ENCODE results near the gene ITIH4.

ITIH4 gene

GRCh38 chr3:52833202-52833601 is 2.7 kb upstream of the ITIH4 start:
- WGBS, 2 experiments: 93 to 94% methylated on average over 14 of the region's 14 CpGs
- no peaks in the 10 kb centered on the region for H3K27me3 ChIP-seq (ENCODE audit: control insufficient read depth, insufficient read depth, low read length, poor library complexity, severe bottlenecking)
- H3K36me3 ChIP-seq (ENCODE audit: control insufficient read depth, insufficient read depth, low read length): peaks cover 4% of the 10 kb centered on the region
- H3K4me1 ChIP-seq (ENCODE audit: control insufficient read depth, insufficient read depth, low read length): peaks cover 53% of the 10 kb centered on the region
- no peak overlapping the region for H3K27ac ChIP-seq (ENCODE audit: insufficient read depth, low read depth, low read length, poor library complexity, severe bottlenecking)
- H3K9me3 ChIP-seq (ENCODE audit: control insufficient read depth, low read length): no peaks in the 10 kb centered on the region
- H3K4me3 ChIP-seq (ENCODE audit: insufficient read depth, low read depth, low read length): no peak overlapping the region

GRCh38 chr3:52831500-52832301 is 1.2 kb upstream of the ITIH4 start:
- no peaks in the 10 kb centered on the region for H3K27me3 ChIP-seq (ENCODE audit: control insufficient read depth, insufficient read depth, low read length, poor library complexity, severe bottlenecking)
- H3K9me3 ChIP-seq (ENCODE audit: control insufficient read depth, low read length): no peaks in the 10 kb centered on the region
- H3K4me3 ChIP-seq (ENCODE audit: insufficient read depth, low read depth, low read length): no peak overlapping the region
- H3K4me1 ChIP-seq (ENCODE audit: control insufficient read depth, insufficient read depth, low read length): peaks cover 52% of the 10 kb centered on the region
- H3K27ac ChIP-seq (ENCODE audit: insufficient read depth, low read depth, low read length, poor library complexity, severe bottlenecking): no peak overlapping the region
- peaks cover 4% of the 10 kb centered on the region for H3K36me3 ChIP-seq (ENCODE audit: control insufficient read depth, insufficient read depth, low read length)
- 89 to 90% methylated on average over 21 of the region's 21 CpGs for WGBS, 2 experiments

- no peaks in the 10 kb centered on the region for H3K9me3 ChIP-seq (ENCODE audit: control insufficient read depth, low read length)
- peaks cover 4% of the 10 kb centered on the region for H3K36me3 ChIP-seq (ENCODE audit: control insufficient read depth, insufficient read depth, low read length)
- 94% methylated on average over 10 of the region's 10 CpGs for WGBS, 2 experiments
- no peak overlapping the region for H3K27ac ChIP-seq (ENCODE audit: insufficient read depth, low read depth, low read length, poor library complexity, severe bottlenecking)
- peaks cover 36% of the 10 kb centered on the region for H3K4me1 ChIP-seq (ENCODE audit: control insufficient read depth, insufficient read depth, low read length)
- H3K4me3 ChIP-seq (ENCODE audit: insufficient read depth, low read depth, low read length): no peak overlapping the region
- H3K27me3 ChIP-seq (ENCODE audit: control insufficient read depth, insufficient read depth, low read length, poor library complexity, severe bottlenecking): no peaks in the 10 kb centered on the region
Observed at GRCh38 chr3:52829906-52830463, 487 bp downstream of the ITIH4 start.

GRCh38 chr3:52829482-52829881 is 990 bp downstream of the ITIH4 start:
- Histone ChIP-seq H3K27me3 (ENCODE audit: control insufficient read depth, insufficient read depth, low read length, poor library complexity, severe bottlenecking) (no peaks in the 10 kb centered on the region), H3K4me3 (ENCODE audit: insufficient read depth, low read depth, low read length) (no peak overlapping the region), H3K9me3 (ENCODE audit: control insufficient read depth, low read length) (no peaks in the 10 kb centered on the region), H3K36me3 (ENCODE audit: control insufficient read depth, insufficient read depth, low read length) (peaks cover 4% of the 10 kb centered on the region), H3K27ac (ENCODE audit: insufficient read depth, low read depth, low read length, poor library complexity, severe bottlenecking) (no peak overlapping the region), H3K4me1 (ENCODE audit: control insufficient read depth, insufficient read depth, low read length) (peaks cover 31% of the 10 kb centered on the region)
- WGBS, 2 experiments: 84 to 87% methylated on average over 3 of the region's 3 CpGs

- Histone ChIP-seq H3K36me3 (ENCODE audit: control insufficient read depth, insufficient read depth, low read length) (peaks cover 4% of the 10 kb centered on the region), H3K4me1 (ENCODE audit: control insufficient read depth, insufficient read depth, low read length) (peaks cover 15% of the 10 kb centered on the region), H3K4me3 (ENCODE audit: insufficient read depth, low read depth, low read length) (no peak overlapping the region), H3K27ac (ENCODE audit: insufficient read depth, low read depth, low read length, poor library complexity, severe bottlenecking) (no peak overlapping the region), H3K9me3 (ENCODE audit: control insufficient read depth, low read length) (no peaks in the 10 kb centered on the region), H3K27me3 (ENCODE audit: control insufficient read depth, insufficient read depth, low read length, poor library complexity, severe bottlenecking) (no peaks in the 10 kb centered on the region)
- WGBS, 2 experiments: 74 to 80% methylated on average over 10 of the region's 10 CpGs
Observed at GRCh38 chr3:52827866-52828376, 2.6 kb downstream of the ITIH4 start.

- WGBS, 2 experiments: 69 to 74% methylated on average over 9 of the region's 9 CpGs
- H3K27me3 ChIP-seq (ENCODE audit: control insufficient read depth, insufficient read depth, low read length, poor library complexity, severe bottlenecking): no peaks in the 10 kb centered on the region
- H3K9me3 ChIP-seq (ENCODE audit: control insufficient read depth, low read length): no peaks in the 10 kb centered on the region
- no peak overlapping the region for H3K27ac ChIP-seq (ENCODE audit: insufficient read depth, low read depth, low read length, poor library complexity, severe bottlenecking)
- H3K36me3 ChIP-seq (ENCODE audit: control insufficient read depth, insufficient read depth, low read length): peaks cover 4% of the 10 kb centered on the region
- peaks cover 10% of the 10 kb centered on the region for H3K4me1 ChIP-seq (ENCODE audit: control insufficient read depth, insufficient read depth, low read length)
- no peak overlapping the region for H3K4me3 ChIP-seq (ENCODE audit: insufficient read depth, low read depth, low read length)
Observed at GRCh38 chr3:52827441-52827840, 3.0 kb downstream of the ITIH4 start.

- H3K9me3 ChIP-seq (ENCODE audit: control insufficient read depth, low read length): no peaks in the 10 kb centered on the region
- H3K27me3 ChIP-seq (ENCODE audit: control insufficient read depth, insufficient read depth, low read length, poor library complexity, severe bottlenecking): no peaks in the 10 kb centered on the region
- peaks cover 17% of the 10 kb centered on the region for H3K4me1 ChIP-seq (ENCODE audit: control insufficient read depth, insufficient read depth, low read length)
- H3K4me3 ChIP-seq (ENCODE audit: insufficient read depth, low read depth, low read length): no peak overlapping the region
- H3K27ac ChIP-seq (ENCODE audit: insufficient read depth, low read depth, low read length, poor library complexity, severe bottlenecking): no peak overlapping the region
- no peaks in the 10 kb centered on the region for H3K36me3 ChIP-seq (ENCODE audit: control insufficient read depth, insufficient read depth, low read length)
- WGBS, 2 experiments: 95% methylated on average over 10 of the region's 10 CpGs
Observed at GRCh38 chr3:52824037-52824436, 6.4 kb downstream of the ITIH4 start.

GRCh38 chr3:52822363-52822762 is 8.1 kb downstream of the ITIH4 start:
- Histone ChIP-seq H3K36me3 (ENCODE audit: control insufficient read depth, insufficient read depth, low read length) (no peaks in the 10 kb centered on the region), H3K4me1 (ENCODE audit: control insufficient read depth, insufficient read depth, low read length) (peaks cover 21% of the 10 kb centered on the region), H3K27ac (ENCODE audit: insufficient read depth, low read depth, low read length, poor library complexity, severe bottlenecking) (no peak overlapping the region), H3K9me3 (ENCODE audit: control insufficient read depth, low read length) (no peaks in the 10 kb centered on the region), H3K27me3 (ENCODE audit: control insufficient read depth, insufficient read depth, low read length, poor library complexity, severe bottlenecking) (no peaks in the 10 kb centered on the region), H3K4me3 (ENCODE audit: insufficient read depth, low read depth, low read length) (no peak overlapping the region)
- 93 to 95% methylated on average over 5 of the region's 5 CpGs for WGBS, 2 experiments

- 56 to 58% methylated on average over 11 of the region's 11 CpGs for WGBS, 2 experiments
- Histone ChIP-seq H3K4me3 (ENCODE audit: insufficient read depth, low read depth, low read length) (no peak overlapping the region), H3K9me3 (ENCODE audit: control insufficient read depth, low read length) (no peaks in the 10 kb centered on the region), H3K36me3 (ENCODE audit: control insufficient read depth, insufficient read depth, low read length) (no peaks in the 10 kb centered on the region), H3K4me1 (ENCODE audit: control insufficient read depth, insufficient read depth, low read length) (peaks cover 21% of the 10 kb centered on the region), H3K27me3 (ENCODE audit: control insufficient read depth, insufficient read depth, low read length, poor library complexity, severe bottlenecking) (no peaks in the 10 kb centered on the region), H3K27ac (ENCODE audit: insufficient read depth, low read depth, low read length, poor library complexity, severe bottlenecking) (no peak overlapping the region)
Observed at GRCh38 chr3:52820736-52821135, 9.7 kb downstream of the ITIH4 start.

GRCh38 chr3:52819936-52820335 is 10.5 kb downstream of the ITIH4 start:
- H3K36me3 ChIP-seq (ENCODE audit: control insufficient read depth, insufficient read depth, low read length): no peaks in the 10 kb centered on the region
- peaks cover 21% of the 10 kb centered on the region for H3K4me1 ChIP-seq (ENCODE audit: control insufficient read depth, insufficient read depth, low read length)
- H3K9me3 ChIP-seq (ENCODE audit: control insufficient read depth, low read length): no peaks in the 10 kb centered on the region
- H3K4me3 ChIP-seq (ENCODE audit: insufficient read depth, low read depth, low read length): no peak overlapping the region
- no peaks in the 10 kb centered on the region for H3K27me3 ChIP-seq (ENCODE audit: control insufficient read depth, insufficient read depth, low read length, poor library complexity, severe bottlenecking)
- WGBS, 2 experiments: 51 to 63% methylated on average over 2 of the region's 2 CpGs
- no peak overlapping the region for H3K27ac ChIP-seq (ENCODE audit: insufficient read depth, low read depth, low read length, poor library complexity, severe bottlenecking)
